ENCODE measurements around the gene CLDN7.

CLDN7 gene

GRCh38 chr17:7240375-7240774, 21.9 kb downstream of the CLDN7 start:
- Histone ChIP-seq H3K9ac (ENCODE audit: low read length) (peak overlapping the region; percentile 58), H3K4me3 (ENCODE audit: low read length) (peak overlapping the region; percentile 94), H3K27ac (ENCODE audit: low read length) (peak overlapping the region; percentile 86)

GRCh38 chr17:7239091-7240027, 22.9 kb downstream of the CLDN7 start, which contains the start of gene PHF23:
TSS of gene PHF23 (minus strand) at chr17:7239457. CDS start at chr17:7239279, 178 bp downstream.
- H4K20me1 ChIP-seq (ENCODE audit: insufficient read depth, low read length) = peaks cover 5% of the 10 kb centered on the region
- peak within 1 kb of the TSS; percentile 100 for H3K9ac ChIP-seq (ENCODE audit: low read length)
- TF ChIP-seq EZH2phosphoT487 (IDR thresholded peaks at IDR 0.05; ENCODE audit: low read depth) (no peak), CTCF (IDR thresholded peaks at IDR 0.05; ENCODE audit: low read depth, low read length) (no peak)
- H3K4me1 ChIP-seq (ENCODE audit: low read length) = peaks cover 31% of the 10 kb centered on the region
- H3K27ac ChIP-seq (ENCODE audit: low read length) = peak within 1 kb of the TSS; percentile 93
- H3K79me2 ChIP-seq (ENCODE audit: low read length) = peaks cover 48% of the 10 kb centered on the region
- no peak within 1 kb of the TSS for H2AFZ ChIP-seq (ENCODE audit: low read depth, low read length)
- H3K4me2 ChIP-seq (ENCODE audit: low read length) = peak within 1 kb of the TSS; percentile 96
- no peaks in the 10 kb centered on the region for H3K9me3 ChIP-seq (ENCODE audit: insufficient read depth, low read length)
- no peaks in the 10 kb centered on the region for H3K27me3 ChIP-seq (ENCODE audit: low read depth, low read length)
- peaks cover 14% of the 10 kb centered on the region for H3K36me3 ChIP-seq (replicated peaks; ENCODE audit: low read depth, low read length)
- peak within 1 kb of the TSS; percentile 100 for H3K4me3 ChIP-seq (ENCODE audit: low read length)

More at GRCh38 chr17:7240375-7240774, 21.9 kb downstream of the CLDN7 start:
- no peaks in the 10 kb centered on the region for H3K27me3 ChIP-seq (ENCODE audit: low read depth, low read length)
- TF ChIP-seq CTCF (IDR thresholded peaks at IDR 0.05; ENCODE audit: low read depth, low read length) (no peak), EZH2phosphoT487 (IDR thresholded peaks at IDR 0.05; ENCODE audit: low read depth) (no peak)
- H3K4me1 ChIP-seq (ENCODE audit: low read length) = peaks cover 31% of the 10 kb centered on the region
- H4K20me1 ChIP-seq (ENCODE audit: insufficient read depth, low read length) = peaks cover 5% of the 10 kb centered on the region
- no peak overlapping the region for H2AFZ ChIP-seq (ENCODE audit: low read depth, low read length)
- H3K9me3 ChIP-seq (ENCODE audit: insufficient read depth, low read length) = no peaks in the 10 kb centered on the region
- H3K4me2 ChIP-seq (ENCODE audit: low read length) = peak overlapping the region; percentile 96
- peaks cover 13% of the 10 kb centered on the region for H3K36me3 ChIP-seq (replicated peaks; ENCODE audit: low read depth, low read length)
- H3K79me2 ChIP-seq (ENCODE audit: low read length) = peaks cover 48% of the 10 kb centered on the region

- H3K27ac ChIP-seq (ENCODE audit: low read length) = peak overlapping the region; percentile 93
- H3K9me3 ChIP-seq (ENCODE audit: insufficient read depth, low read length) = no peaks in the 10 kb centered on the region
- peaks cover 55% of the 10 kb centered on the region for H3K79me2 ChIP-seq (ENCODE audit: low read length)
- H2AFZ ChIP-seq (ENCODE audit: low read depth, low read length) = no peak overlapping the region
- peaks cover 5% of the 10 kb centered on the region for H4K20me1 ChIP-seq (ENCODE audit: insufficient read depth, low read length)
- H3K4me2 ChIP-seq (ENCODE audit: low read length) = peak overlapping the region; percentile 65
- H3K36me3 ChIP-seq (replicated peaks; ENCODE audit: low read depth, low read length) = peaks cover 14% of the 10 kb centered on the region
- H3K9ac ChIP-seq (ENCODE audit: low read length) = peak overlapping the region; percentile 100
- H3K27me3 ChIP-seq (ENCODE audit: low read depth, low read length) = no peaks in the 10 kb centered on the region
- peaks cover 31% of the 10 kb centered on the region for H3K4me1 ChIP-seq (ENCODE audit: low read length)
- H3K4me3 ChIP-seq (ENCODE audit: low read length) = peak overlapping the region; percentile 100
- TF ChIP-seq CTCF (IDR thresholded peaks at IDR 0.05; ENCODE audit: low read depth, low read length) = no peak
- TF ChIP-seq EZH2phosphoT487 (IDR thresholded peaks at IDR 0.05; ENCODE audit: low read depth) = no peak
Measured at GRCh38 chr17:7238420-7239090, 23.7 kb downstream of the CLDN7 start.
